Activated naive CD4-positive, alpha-beta T cell treated with anti-CD3 and anti-CD28 coated beads, Interleukin-2, amount 50 U/mL, for 16 hours (primary cell): Measurements from ENCODE around the gene SLX4IP.

Source experiments
- DNase-seq: peaks from one replicate; pipeline ENCODE4 v3.0.0-alpha.2; 2020

SLX4IP gene

GRCh38 chr20:10429443-10429981 lies 5.6 kb upstream of the SLX4IP start:
- DNase-seq: no peak

GRCh38 chr20:10430000-10430466 lies 5.1 kb upstream of the SLX4IP start:
- no peak for DNase-seq

GRCh38 chr20:10430704-10431103 lies 4.4 kb upstream of the SLX4IP start:
- DNase-seq: no peak

GRCh38 chr20:10432079-10432478 lies 3.0 kb upstream of the SLX4IP start:
- no peak for DNase-seq

DNA sequence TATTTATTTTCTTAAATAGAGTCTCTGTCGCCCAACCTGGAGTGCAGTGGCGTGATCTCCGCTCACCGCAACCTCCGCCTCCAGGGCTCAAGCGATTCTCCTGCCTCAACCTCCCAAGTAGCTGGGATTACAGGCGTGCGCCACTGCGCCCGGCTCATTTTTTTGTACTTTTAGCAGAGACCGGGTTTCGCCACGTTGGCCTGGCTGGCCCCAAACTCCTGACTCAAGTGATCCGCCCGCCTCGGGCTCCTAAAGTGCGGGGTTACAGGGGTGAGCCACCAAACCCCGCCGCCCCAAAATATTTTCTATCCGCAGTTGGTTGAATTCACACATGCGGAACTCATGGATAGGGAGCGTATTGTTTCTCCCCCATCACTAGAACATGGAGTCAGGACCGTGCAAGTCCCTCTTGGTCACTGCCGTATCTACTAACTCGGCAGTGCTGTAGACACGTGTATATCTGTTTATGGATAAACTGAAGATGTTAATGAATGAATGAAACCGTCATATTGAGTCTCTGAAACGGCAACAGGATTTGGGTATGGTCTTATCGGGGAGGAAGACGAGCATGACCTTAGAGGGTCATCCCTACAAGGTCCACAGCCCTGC lies 2.0 kb upstream of the SLX4IP start:
- DNase-seq: no peak

DNA sequence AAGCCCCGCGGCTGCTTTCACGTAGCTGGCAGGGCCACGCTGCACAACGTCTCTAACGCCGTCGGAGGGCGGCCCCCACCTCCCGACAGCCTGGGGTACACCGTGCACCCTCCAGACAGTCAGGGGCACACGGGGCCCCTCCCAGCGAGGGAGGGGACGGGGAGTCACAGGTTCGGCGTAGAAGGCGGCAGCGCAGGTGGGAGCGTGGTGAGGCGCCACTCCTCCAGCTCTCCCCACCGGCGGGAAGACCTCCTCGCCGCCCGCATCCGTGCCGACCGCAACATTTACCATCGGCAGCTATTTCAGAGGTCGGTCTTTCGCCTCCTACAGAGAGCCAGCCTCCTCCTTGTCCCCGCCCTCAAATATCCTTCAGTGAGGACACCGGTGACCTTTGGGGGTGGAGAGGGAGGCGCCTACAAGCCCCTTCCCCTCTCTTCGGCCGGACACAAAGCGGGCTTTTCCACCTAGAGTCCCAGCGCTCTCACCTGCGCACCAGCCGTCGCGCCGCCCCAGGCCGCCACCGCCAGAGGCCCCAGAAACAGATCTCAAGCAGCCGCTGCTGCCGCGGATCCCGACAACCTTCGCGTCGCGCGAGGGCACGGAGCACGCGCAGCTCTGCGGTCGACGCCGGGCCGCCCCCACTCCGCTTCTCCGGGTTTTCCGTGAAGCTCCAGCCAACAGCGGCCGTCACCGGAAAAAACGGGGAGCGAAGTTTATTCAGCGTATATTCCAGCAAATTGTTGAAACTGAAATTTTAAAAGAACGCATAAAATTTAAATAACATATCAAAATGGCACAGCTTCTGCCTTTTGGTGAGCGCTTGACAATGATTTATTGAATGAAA lies 1.3 kb upstream of the SLX4IP start, which contains the start of gene MKKS:
Gene MKKS (minus strand): TSS at position 600 of the 844 bp plus-strand sequence. CDS start 20,708 bp downstream, outside the sequence.
- DNase-seq: peak; percentile 91

GRCh38 chr20:10434467-10434831 lies 656 bp upstream of the SLX4IP start:
- peak; percentile 81 for DNase-seq

- no peak for DNase-seq
Measured at GRCh38 chr20:10436053-10436699, 1.1 kb downstream of the SLX4IP start.

DNA sequence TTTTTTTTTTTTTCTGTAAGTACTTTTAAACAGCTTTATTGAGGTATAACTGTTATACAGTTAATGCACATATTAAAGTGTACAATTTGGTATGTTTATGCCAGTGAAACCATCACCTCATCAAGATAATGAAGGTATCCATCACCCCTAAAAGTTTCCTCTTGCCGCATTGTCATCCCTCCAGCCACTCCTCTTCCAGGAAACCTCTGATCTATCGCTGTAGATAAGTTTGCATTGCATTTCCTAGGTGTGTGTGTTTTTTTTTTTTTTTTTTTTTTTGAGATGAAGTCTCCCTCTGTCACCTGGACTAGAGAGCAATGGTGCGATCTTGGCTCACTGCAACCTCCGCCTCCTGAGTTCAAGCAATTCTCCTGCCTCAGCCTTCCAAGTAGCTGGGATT lies 3.1 kb downstream of the SLX4IP start:
- no peak for DNase-seq

GRCh38 chr20:10443936-10444335 lies 8.8 kb downstream of the SLX4IP start:
- DNase-seq: no peak

DNA sequence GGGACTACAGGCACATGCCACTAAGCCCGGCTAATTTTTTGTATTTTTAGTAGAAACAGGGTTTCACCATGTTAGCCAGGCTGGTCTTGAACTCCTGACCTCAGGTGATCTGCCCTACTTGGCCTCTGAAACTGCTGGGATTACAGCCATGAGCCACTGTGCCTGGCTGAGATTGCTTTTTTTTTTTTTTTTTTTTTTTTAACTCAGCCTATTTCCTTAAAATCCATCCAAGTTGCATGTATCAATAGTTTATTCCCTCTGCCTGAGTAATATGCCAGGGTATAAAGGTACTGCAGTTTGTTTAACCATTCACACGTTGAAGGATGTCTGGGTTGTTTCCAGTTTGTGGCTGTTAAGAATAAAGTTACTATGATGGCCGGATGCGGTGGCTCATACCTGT lies 10.7 kb downstream of the SLX4IP start:
- no peak for DNase-seq

DNA sequence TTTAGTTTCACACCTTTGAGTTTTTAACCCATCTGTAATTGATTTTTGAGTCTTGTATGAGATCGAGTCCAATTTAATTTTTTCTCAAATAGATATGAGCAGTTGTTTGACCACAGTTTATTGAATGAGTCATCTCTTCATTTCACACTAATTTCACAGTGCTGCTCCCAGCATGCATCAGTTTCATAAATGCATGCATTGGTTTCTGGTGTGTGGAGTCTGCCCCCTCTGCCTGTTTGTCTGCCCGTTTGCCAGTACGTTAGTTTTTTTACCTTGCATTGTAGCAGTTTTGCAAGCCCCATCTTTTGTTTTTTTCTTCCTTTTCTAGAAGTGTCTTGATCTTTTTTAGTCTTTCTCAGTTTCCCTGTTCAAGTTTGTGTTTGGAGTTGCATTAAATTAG lies 11.9 kb downstream of the SLX4IP start:
- peak; percentile 36 for DNase-seq

GRCh38 chr20:10448270-10449156 lies 13.4 kb downstream of the SLX4IP start:
- DNase-seq: no peak

DNA sequence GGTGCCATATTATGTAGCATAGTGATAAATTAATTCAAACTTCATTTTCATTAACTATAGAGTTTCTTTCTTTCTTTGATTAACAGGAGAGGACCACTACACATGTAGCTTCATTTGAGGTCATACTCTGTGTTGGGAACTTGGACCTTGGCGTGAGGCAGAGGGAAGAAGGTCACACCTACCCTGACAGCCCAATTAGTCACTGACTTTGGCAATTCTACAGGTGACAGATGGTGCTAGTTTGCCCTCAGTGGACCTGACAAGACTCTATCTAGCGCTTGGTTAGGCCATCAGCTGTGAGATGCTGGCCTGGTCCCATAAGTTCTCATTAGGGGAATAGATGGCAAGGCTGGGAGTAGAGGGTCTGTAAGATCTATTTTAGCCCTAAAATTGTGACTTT lies 14.2 kb downstream of the SLX4IP start:
- no peak for DNase-seq

- DNase-seq: no peak
Measured at GRCh38 chr20:10453241-10453640, 18.1 kb downstream of the SLX4IP start.

- no peak for DNase-seq
Measured at GRCh38 chr20:10454151-10454750, 19.1 kb downstream of the SLX4IP start.

GRCh38 chr20:10461495-10461894 lies 26.4 kb downstream of the SLX4IP start:
- DNase-seq: no peak

- no peak for DNase-seq
Measured at GRCh38 chr20:10462516-10462915, 27.4 kb downstream of the SLX4IP start.

GRCh38 chr20:10463622-10464021 lies 28.5 kb downstream of the SLX4IP start:
- DNase-seq: no peak

DNA sequence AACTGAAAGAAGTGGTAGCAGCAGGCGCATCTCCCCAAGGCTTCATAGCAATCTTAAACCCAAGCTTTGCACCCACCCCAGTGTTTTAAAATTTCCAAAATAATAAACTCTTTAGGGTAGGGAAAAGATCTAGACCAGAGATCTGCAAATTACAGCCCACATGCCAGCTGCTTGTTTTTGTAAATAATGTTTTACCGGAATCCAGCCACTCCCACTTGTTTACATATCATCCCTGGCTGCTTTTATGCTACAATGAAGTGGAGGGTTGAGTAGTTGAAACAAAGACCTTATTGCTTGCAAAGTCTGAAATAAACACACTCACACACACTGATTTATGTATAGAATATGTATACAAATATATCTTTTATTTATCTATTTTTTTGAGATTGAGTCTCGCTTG lies 30.0 kb downstream of the SLX4IP start:
- no peak for DNase-seq

DNA sequence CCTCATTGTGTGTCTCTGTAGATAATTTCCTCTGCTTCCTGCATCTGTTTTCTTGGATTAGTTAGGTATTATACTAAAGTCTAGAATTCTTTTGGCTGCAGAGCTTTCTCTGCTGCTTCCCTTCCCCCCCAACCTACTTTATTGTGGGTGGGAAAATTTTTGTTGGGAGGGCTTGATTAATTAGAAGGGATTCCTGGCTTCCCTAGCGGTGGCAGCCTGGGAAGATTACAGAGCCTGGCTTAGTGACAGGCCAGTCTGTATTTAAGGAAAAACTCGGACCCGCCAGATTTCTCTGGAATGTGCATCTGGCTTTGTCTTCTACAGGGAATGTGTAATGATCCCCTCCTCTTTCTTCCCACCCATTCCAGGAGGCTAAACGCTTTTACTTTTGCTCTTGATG lies 31.2 kb downstream of the SLX4IP start:
- DNase-seq: no peak

GRCh38 chr20:10466855-10467254 lies 31.8 kb downstream of the SLX4IP start:
- DNase-seq: no peak
